ENCODE measurements around the gene FAIM2. TPM values are rescaled to one million over a fixed set of nuclear protein-coding genes. Genes with fewer than 3 reads are reported as not detected.

FAIM2 gene
- total RNA-seq, 4 donors from 2014 or later, result 0.13 to 1.1 TPM; not detected in 2

- Histone ChIP-seq H3K4me3 (no peak overlapping the region), H3K27ac (no peak overlapping the region), H3K27me3 (peaks cover 18 to 21% (median 20%) of the 10 kb centered on the region in 3 donors), H3K9me3 (no peaks in the 10 kb centered on the region), H3K4me1 (no peaks in the 10 kb centered on the region), H3K36me3 (no peaks in the 10 kb centered on the region)
- no peak for TF ChIP-seq POLR2A (IDR thresholded peaks at IDR 0.05)
- TF ChIP-seq, protein P1, sequence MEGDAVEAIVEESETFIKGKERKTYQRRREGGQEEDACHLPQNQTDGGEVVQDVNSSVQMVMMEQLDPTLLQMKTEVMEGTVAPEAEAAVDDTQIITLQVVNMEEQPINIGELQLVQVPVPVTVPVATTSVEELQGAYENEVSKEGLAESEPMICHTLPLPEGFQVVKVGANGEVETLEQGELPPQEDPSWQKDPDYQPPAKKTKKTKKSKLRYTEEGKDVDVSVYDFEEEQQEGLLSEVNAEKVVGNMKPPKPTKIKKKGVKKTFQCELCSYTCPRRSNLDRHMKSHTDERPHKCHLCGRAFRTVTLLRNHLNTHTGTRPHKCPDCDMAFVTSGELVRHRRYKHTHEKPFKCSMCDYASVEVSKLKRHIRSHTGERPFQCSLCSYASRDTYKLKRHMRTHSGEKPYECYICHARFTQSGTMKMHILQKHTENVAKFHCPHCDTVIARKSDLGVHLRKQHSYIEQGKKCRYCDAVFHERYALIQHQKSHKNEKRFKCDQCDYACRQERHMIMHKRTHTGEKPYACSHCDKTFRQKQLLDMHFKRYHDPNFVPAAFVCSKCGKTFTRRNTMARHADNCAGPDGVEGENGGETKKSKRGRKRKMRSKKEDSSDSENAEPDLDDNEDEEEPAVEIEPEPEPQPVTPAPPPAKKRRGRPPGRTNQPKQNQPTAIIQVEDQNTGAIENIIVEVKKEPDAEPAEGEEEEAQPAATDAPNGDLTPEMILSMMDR (IDR thresholded peaks at IDR 0.05 in 4 of 5, conservative IDR thresholded peaks at IDR 0.05 in 1 of 5), result no peak
- in situ Hi-C loops (cut with MboI; ENCODE audit: low sequenced_read_pairs in 4 of 4), result no loop called here
- ATAC-seq (no peak), DNase-seq (no peak)
- intact Hi-C loops (cut with DNase I; ENCODE audit: low total_unique reads), result no loop called here
Measured at GRCh38 chr12:49902399-49903350, 1.0 kb downstream of the FAIM2 start.

DNA sequence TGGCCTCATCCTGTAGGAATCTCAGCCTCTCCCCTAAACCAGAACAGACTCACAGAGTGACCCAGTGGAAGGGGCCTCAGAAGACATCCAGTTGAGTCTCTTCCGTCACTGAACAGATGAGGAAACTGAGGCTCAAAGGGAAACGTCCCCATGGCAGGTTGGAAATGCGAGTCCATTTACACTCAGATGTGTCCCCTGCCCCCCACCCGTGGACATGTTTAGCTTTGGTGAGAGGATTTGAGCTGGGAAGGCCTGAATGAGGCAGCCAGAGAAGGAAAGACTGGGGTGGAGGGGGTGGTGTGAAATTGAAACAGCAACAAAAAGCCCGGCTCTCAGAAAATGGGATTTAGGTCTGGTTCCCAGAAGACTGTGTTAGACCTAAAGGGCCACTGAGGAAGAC lies 1.7 kb downstream of the FAIM2 start:
- no peaks in the 10 kb centered on the region for H3K36me3 ChIP-seq
- no peak for TF ChIP-seq POLR2A (IDR thresholded peaks at IDR 0.05)
- TF ChIP-seq, protein P1 (IDR thresholded peaks at IDR 0.05 in 4 of 5, conservative IDR thresholded peaks at IDR 0.05 in 1 of 5), result no peak
- intact Hi-C loops (cut with DNase I; ENCODE audit: low total_unique reads), result no loop called here
- in situ Hi-C loops (cut with MboI; ENCODE audit: low sequenced_read_pairs in 4 of 4), result no loop called here
- H3K9me3 ChIP-seq, result no peaks in the 10 kb centered on the region
- ATAC-seq (no peak), DNase-seq (no peak)
- peaks cover 18 to 21% (median 20%) of the 10 kb centered on the region in 3 donors for H3K27me3 ChIP-seq
- no peaks in the 10 kb centered on the region for H3K4me1 ChIP-seq
- no peak overlapping the region for H3K4me3 ChIP-seq
- no peak overlapping the region for H3K27ac ChIP-seq

GRCh38 chr12:49901026-49901425 lies 2.7 kb downstream of the FAIM2 start:
- intact Hi-C loops (cut with DNase I; ENCODE audit: low total_unique reads), result no loop called here
- Histone ChIP-seq H3K4me3 (no peak overlapping the region), H3K9me3 (no peaks in the 10 kb centered on the region), H3K27ac (no peak overlapping the region), H3K4me1 (no peaks in the 10 kb centered on the region), H3K36me3 (no peaks in the 10 kb centered on the region), H3K27me3 (peaks cover 15 to 21% (median 18%) of the 10 kb centered on the region in 3 donors)
- ATAC-seq, result no peak
- in situ Hi-C loops (cut with MboI; ENCODE audit: low sequenced_read_pairs in 4 of 4), result no loop called here
- DNase-seq, result no peak
- TF ChIP-seq POLR2A (IDR thresholded peaks at IDR 0.05), result no peak
- TF ChIP-seq, protein P1 (IDR thresholded peaks at IDR 0.05 in 4 of 5, conservative IDR thresholded peaks at IDR 0.05 in 1 of 5), result no peak

- Histone ChIP-seq H3K4me1 (no peaks in the 10 kb centered on the region), H3K27ac (no peak overlapping the region), H3K36me3 (no peaks in the 10 kb centered on the region), H3K9me3 (no peaks in the 10 kb centered on the region), H3K4me3 (no peak overlapping the region), H3K27me3 (peaks cover 9 to 21% (median 18%) of the 10 kb centered on the region in 3 donors)
- intact Hi-C loops (cut with DNase I; ENCODE audit: low total_unique reads) (no loop called here), in situ Hi-C loops (cut with MboI; ENCODE audit: low sequenced_read_pairs in 4 of 4) (no loop called here)
- DNase-seq, result no peak
- TF ChIP-seq, protein P1 (IDR thresholded peaks at IDR 0.05 in 4 of 5, conservative IDR thresholded peaks at IDR 0.05 in 1 of 5), result no peak
- TF ChIP-seq POLR2A (IDR thresholded peaks at IDR 0.05), result no peak
- ATAC-seq, result no peak
Measured at GRCh38 chr12:49900371-49900770, 3.3 kb downstream of the FAIM2 start.
